WI38 (cell line): ENCODE results near the gene ZBTB16.

Experiments
- H3K4me3 ChIP-seq: 2 replicates; pipeline ENCODE4 v1.5.1; 2011; ENCODE audit warnings: low read depth, mild to moderate bottlenecking, control low read depth, low read length
- TF ChIP-seq, protein P1 (sequence below): IDR thresholded peaks from 2 replicates; pipeline ENCODE4 v1.5.1; 2012; ENCODE audit warnings: low read depth, mild to moderate bottlenecking, control low read depth, low read length

Gene ZBTB16

GRCh38 chr11:114188851-114189570 lies 129.5 kb downstream of the ZBTB16 start:
- TF ChIP-seq, protein P1, sequence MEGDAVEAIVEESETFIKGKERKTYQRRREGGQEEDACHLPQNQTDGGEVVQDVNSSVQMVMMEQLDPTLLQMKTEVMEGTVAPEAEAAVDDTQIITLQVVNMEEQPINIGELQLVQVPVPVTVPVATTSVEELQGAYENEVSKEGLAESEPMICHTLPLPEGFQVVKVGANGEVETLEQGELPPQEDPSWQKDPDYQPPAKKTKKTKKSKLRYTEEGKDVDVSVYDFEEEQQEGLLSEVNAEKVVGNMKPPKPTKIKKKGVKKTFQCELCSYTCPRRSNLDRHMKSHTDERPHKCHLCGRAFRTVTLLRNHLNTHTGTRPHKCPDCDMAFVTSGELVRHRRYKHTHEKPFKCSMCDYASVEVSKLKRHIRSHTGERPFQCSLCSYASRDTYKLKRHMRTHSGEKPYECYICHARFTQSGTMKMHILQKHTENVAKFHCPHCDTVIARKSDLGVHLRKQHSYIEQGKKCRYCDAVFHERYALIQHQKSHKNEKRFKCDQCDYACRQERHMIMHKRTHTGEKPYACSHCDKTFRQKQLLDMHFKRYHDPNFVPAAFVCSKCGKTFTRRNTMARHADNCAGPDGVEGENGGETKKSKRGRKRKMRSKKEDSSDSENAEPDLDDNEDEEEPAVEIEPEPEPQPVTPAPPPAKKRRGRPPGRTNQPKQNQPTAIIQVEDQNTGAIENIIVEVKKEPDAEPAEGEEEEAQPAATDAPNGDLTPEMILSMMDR: no peak
- no peak overlapping the region for H3K4me3 ChIP-seq

DNA sequence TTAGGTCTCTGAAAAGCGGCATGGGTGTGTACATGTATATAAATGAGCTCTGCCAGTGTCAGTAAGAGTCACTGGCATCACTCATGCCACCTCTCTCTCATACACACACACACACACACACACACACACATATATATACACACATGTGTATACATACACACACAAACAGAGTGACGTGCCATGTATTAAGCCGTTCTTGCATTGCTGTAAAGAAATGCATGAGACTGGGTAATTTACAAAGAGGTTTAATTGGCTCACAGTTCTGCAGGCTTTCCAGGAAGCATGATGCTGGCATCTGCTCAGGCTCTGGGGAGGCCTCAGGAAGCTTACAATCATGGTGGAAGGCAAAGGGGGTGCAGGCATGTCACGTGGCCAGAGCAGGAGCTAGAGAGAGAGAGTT lies 131.1 kb downstream of the ZBTB16 start:
- H3K4me3 ChIP-seq: no peak overlapping the region
- TF ChIP-seq, protein P1: no peak

GRCh38 chr11:114191893-114192292 lies 132.4 kb downstream of the ZBTB16 start:
- no peak overlapping the region for H3K4me3 ChIP-seq
- TF ChIP-seq, protein P1: no peak

- TF ChIP-seq, protein P1: no peak
- H3K4me3 ChIP-seq: no peak overlapping the region
These were observed 133.4 kb downstream of the ZBTB16 start for GRCh38 chr11:114192841-114193389.

DNA sequence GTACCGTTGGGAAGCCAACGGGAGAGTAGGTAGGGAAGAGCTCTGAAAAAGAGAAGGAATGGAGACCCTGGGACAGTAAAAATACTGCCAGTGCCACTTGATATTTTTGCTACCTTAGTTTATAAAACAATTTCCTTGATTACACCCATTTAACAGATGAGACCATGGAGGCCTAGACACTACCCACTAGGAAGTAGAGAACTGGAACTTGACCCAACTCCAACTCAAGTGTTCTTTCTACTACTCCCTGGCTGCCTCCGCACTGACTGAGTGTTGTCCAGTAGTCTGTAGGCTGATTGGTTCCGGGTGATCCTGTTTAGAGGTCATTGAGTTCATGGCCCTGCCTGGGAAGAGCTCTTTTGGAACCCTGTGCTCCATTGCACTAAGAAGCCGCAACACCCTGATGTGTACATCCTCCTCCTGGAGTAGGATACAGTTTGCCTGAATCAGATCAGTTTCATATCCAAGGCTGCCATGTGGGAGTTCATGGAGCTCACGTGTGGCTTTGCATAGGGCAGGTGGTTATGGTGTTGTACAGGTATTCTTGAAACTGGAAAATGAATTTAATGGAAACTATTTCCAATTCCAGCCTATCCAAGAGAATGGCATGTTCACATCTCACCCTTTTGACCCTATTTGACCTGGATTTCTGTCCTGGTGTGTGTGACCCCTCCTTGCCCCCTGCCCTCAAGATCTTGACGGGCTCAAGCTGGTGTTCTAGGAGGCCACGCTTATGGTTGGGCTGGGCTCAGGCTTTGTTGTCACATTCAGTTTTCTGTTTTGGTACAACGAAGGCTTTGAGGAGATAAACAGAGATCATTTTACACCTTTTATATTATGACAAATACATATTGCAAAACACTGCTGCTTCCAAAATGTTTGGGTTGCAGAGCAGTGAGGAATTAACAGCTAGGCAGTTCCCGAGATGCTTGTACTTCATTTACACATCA lies 134.5 kb downstream of the ZBTB16 start:
- TF ChIP-seq, protein P1: no peak
- no peak overlapping the region for H3K4me3 ChIP-seq

GRCh38 chr11:114194702-114195101 lies 135.2 kb downstream of the ZBTB16 start:
- H3K4me3 ChIP-seq: no peak overlapping the region
- TF ChIP-seq, protein P1: no peak
